ENCODE results near the gene DGKG.

DNA sequence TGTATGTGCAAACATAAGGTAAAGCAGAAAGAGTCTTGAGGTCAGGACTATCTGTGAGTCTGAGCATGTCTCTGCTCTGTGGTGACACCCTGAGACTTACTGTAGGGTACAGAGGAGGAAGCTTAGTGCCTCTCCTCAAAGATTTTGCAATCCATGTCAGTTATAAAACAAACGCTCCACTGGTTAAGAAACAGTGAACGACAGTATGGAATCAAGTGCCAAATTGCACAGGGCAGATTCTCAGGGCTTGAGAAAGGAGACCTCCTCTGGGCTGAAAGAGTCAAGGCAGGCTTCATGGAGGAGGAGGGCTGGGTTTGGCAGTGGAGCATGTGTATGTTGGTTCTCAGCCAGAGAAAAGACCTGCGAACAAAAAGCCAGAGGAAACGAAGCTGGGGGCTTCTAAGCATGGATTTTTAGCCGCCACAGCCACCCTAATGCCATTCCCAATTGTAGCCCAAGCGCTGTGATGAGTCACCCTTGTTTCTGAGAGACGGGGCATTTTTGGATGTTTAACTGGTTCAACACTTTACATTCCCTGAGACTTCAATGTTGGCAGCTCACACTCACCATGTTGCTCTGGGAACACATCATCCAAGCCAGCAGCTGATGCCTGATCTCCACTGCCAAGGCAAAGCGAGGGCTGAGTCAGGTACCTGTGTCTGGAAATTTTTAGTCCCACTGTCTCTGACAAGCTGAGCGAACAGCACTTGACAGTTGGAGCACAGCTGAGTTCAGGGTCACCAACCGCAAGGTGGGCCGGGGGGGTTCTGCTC lies 3.4 kb upstream of the DGKG start:
- TF ChIP-seq FOXA1 (IDR thresholded peaks at IDR 0.05) (no peak), ZNF384 (IDR thresholded peaks at IDR 0.05) (no peak), FOXM1 (IDR thresholded peaks at IDR 0.05; ENCODE audit: borderline replicate concordance) (no peak), PKNOX1 (IDR thresholded peaks at IDR 0.05) (no peak), TARDBP (IDR thresholded peaks at IDR 0.05) (no peak), SP1 (IDR thresholded peaks at IDR 0.05) (no peak), SUZ12 (IDR thresholded peaks at IDR 0.05) (no peak), ARNT (IDR thresholded peaks at IDR 0.05) (no peak), FOXK2 (IDR thresholded peaks at IDR 0.05) (no peak), L3MBTL2 (conservative IDR thresholded peaks at IDR 0.05) (no peak), NFRKB (IDR thresholded peaks at IDR 0.05) (no peak), LEF1 (IDR thresholded peaks at IDR 0.05; ENCODE audit: borderline replicate concordance) (no peak)
